GM12878 (cell line): ENCODE measurements around the gene VSTM2B. TPM values are rescaled to one million over a fixed set of nuclear protein-coding genes. Genes with fewer than 3 reads are reported as not detected.

Experiments used
- ATAC-seq: fragments of 200-7000 bp; cut with Tn5 transposase; 3 replicates; pipeline ENCODE4 v1.9.1; 2020; ENCODE audit warnings: mild to moderate bottlenecking, moderate library complexity
- BruUV-seq: library from RNA; stranded (reverse); fragments of 400-500 nt; replicated peaks from 2 replicates; lab custom pipeline; 2021; lab: Mats Ljungman, UMichigan
- CTCF ChIA-PET: fragments of 300-600 bp; sonication (Branson Sonifier 250); formaldehyde crosslinking; extraction: SDS; loops from one replicate; lab custom pipeline; 2021; ENCODE audit warnings: inconsistent platforms; lab: Yijun Ruan, JAX
- POLR2A ChIA-PET: fragments of 350-600 bp; formaldehyde crosslinking; extraction: SDS; loops from one replicate; lab custom pipeline; 2021; ENCODE audit warnings: inconsistent platforms; lab: Charles Lee
- RAD21 ChIA-PET: fragments of 300-600 bp; sonication (Branson Sonifier 250); formaldehyde crosslinking; loops from one replicate; lab custom pipeline; 2023; ENCODE audit warnings: antibody characterized with exemption; ENCODE audit not compliant: unreplicated experiment; lab: Charles Lee
- SMC1A ChIA-PET: fragments of 300-600 bp; sonication (Branson Sonifier 250); formaldehyde crosslinking; loops from one replicate; lab custom pipeline; 2023; ENCODE audit not compliant: unreplicated experiment, uncharacterized antibody; lab: Charles Lee
- DNase-seq: peaks from one replicate; pipeline ENCODE4 v3.0.0-alpha.2; 2011; ENCODE audit warnings: low read depth, low spot score
- FAIRE-seq: peaks from 3 replicates; lab custom pipeline; 2011; peaks lifted over from hg19 to GRCh38; lab: Jason Lieb, UNC
- H2AFZ ChIP-seq: 2 replicates; pipeline ENCODE4 v1.6.0; 2011; ENCODE audit warnings: low read depth, low read length, control low read depth; ENCODE audit not compliant: control insufficient read depth
- H3K27ac ChIP-seq: 2 replicates; pipeline ENCODE4 v1.5.1; 2011; ENCODE audit warnings: control low read depth; ENCODE audit not compliant: control insufficient read depth, insufficient read depth
- H3K27me3 ChIP-seq, 2 experiments: replicated peaks in 1 of 2; 2 replicates each; pipeline versions ENCODE4 v1.6.0 to v1.6.1; 2011; ENCODE audit warnings: low read length in 1 of 2; ENCODE audit not compliant: control insufficient read depth in 2 of 2, insufficient read depth in 2 of 2
- H3K36me3 ChIP-seq, 2 experiments: 2 replicates each; pipeline ENCODE4 v1.5.1; 2011; ENCODE audit warnings: low read length in 1 of 2; ENCODE audit not compliant: control insufficient read depth in 2 of 2, insufficient read depth in 2 of 2
- H3K4me1 ChIP-seq: 2 replicates; pipeline ENCODE4 v1.6.1; 2011; ENCODE audit warnings: mild to moderate bottlenecking, low read length, moderate library complexity, mixed read lengths; ENCODE audit not compliant: control insufficient read depth, insufficient read depth
- H3K4me2 ChIP-seq: 2 replicates; pipeline ENCODE4 v1.6.0; 2011; ENCODE audit warnings: control low read depth; ENCODE audit not compliant: control insufficient read depth, insufficient read depth
- H3K4me3 ChIP-seq: fragments of 200-600 bp; sonication (generic); 2 replicates; pipeline ENCODE4 v1.5.1; 2016
- H3K79me2 ChIP-seq: 2 replicates; pipeline ENCODE4 v1.6.0; 2011; ENCODE audit warnings: low read length; ENCODE audit not compliant: control insufficient read depth, insufficient read depth
- H3K9ac ChIP-seq: 2 replicates; pipeline ENCODE4 v1.8.0; 2011; ENCODE audit warnings: low read length, control low read depth, mixed read lengths; ENCODE audit not compliant: control insufficient read depth, insufficient read depth
- H3K9me3 ChIP-seq: replicated peaks from 3 replicates; pipeline ENCODE4 v1.5.1; 2011; ENCODE audit warnings: mild to moderate bottlenecking, low read length; ENCODE audit not compliant: control insufficient read depth, insufficient read depth
- H4K20me1 ChIP-seq: 2 replicates; pipeline ENCODE4 v1.6.0; 2011; ENCODE audit not compliant: control insufficient read depth, insufficient read depth
- CHD2 ChIP-seq: IDR thresholded peaks from 2 replicates; pipeline ENCODE4 v1.6.1; 2011; ENCODE audit warnings: low read depth, low read length, improper control_type of control experiment, borderline replicate concordance
- DPF2 ChIP-seq: fragments of 450-650 bp; IDR thresholded peaks from 2 replicates; pipeline ENCODE4 v1.6.1; 2017; ENCODE audit warnings: mild to moderate bottlenecking
- MTA3 ChIP-seq: IDR thresholded peaks from 2 replicates; pipeline ENCODE4 v1.6.1; 2012; ENCODE audit warnings: low read length, inconsistent platforms, borderline replicate concordance
- MYC ChIP-seq: IDR thresholded peaks from 2 replicates; pipeline ENCODE4 v1.6.1; 2011; ENCODE audit warnings: mild to moderate bottlenecking, low read length, moderate library complexity, inconsistent platforms; ENCODE audit not compliant: insufficient read depth, insufficient replicate concordance, insufficient read length, severe bottlenecking
- NFYA ChIP-seq: IDR thresholded peaks from 2 replicates; pipeline ENCODE4 v1.6.1; 2011; ENCODE audit warnings: low read depth, mild to moderate bottlenecking, low read length, improper control_type of control experiment, borderline replicate concordance
- NFYB ChIP-seq: IDR thresholded peaks from 2 replicates; pipeline ENCODE4 v1.6.1; 2011; ENCODE audit warnings: low read depth, mild to moderate bottlenecking, low read length, improper control_type of control experiment, moderate library complexity; ENCODE audit not compliant: insufficient read depth
- SIN3A ChIP-seq: IDR thresholded peaks from 2 replicates; pipeline ENCODE4 v1.6.1; 2012; ENCODE audit warnings: low read depth, low read length, improper control_type of control experiment
- SMAD5 ChIP-seq: IDR thresholded peaks from 2 replicates; pipeline ENCODE4 v1.6.1; 2016; ENCODE audit warnings: antibody characterized with exemption, low read depth
- SMC3 ChIP-seq: IDR thresholded peaks from 2 replicates; pipeline ENCODE4 v1.6.1; 2011; ENCODE audit warnings: low read length, improper control_type of control experiment, borderline replicate concordance
- SPI1 ChIP-seq: IDR thresholded peaks from 2 replicates; pipeline ENCODE4 v1.6.1; 2011; ENCODE audit warnings: low read depth, mild to moderate bottlenecking, low read length, moderate library complexity, borderline replicate concordance; ENCODE audit not compliant: insufficient read depth
- SUZ12 ChIP-seq: fragments of 200-600 bp; sonication (generic); IDR thresholded peaks from one replicate; pipeline ENCODE4 v1.6.1; 2018; ENCODE audit warnings: antibody characterized with exemption, mild to moderate bottlenecking; ENCODE audit not compliant: unreplicated experiment
- TAF1 ChIP-seq: IDR thresholded peaks from 2 replicates; pipeline ENCODE4 v1.6.1; 2011; ENCODE audit warnings: mild to moderate bottlenecking, low read depth, low read length, borderline replicate concordance
- TBL1XR1 ChIP-seq: IDR thresholded peaks from 2 replicates; pipeline ENCODE4 v1.6.1; 2012; ENCODE audit warnings: low read depth, low read length, improper control_type of control experiment
- USF2 ChIP-seq: IDR thresholded peaks from 2 replicates; pipeline ENCODE4 v1.6.1; 2011; ENCODE audit warnings: low read depth, low read length, improper control_type of control experiment, borderline replicate concordance
- WRNIP1 ChIP-seq: IDR thresholded peaks from 2 replicates; pipeline ENCODE4 v1.6.1; 2011; ENCODE audit warnings: low read depth, low read length, improper control_type of control experiment, borderline replicate concordance
- WGBS: methylation state at CpG from one replicate; pipeline ENCODE4 v1.1.6; 2016; ENCODE audit warnings: low lambda C conversion rate; ENCODE audit not compliant: insufficient replicate concordance, insufficient coverage; ENCODE audit errors: missing lambda C conversion rate; 5-methylcytosine and 5-hydroxymethylcytosine counted together
- in situ Hi-C: fragments of 300-500 bp; cut with MboI; formaldehyde crosslinking; loops from 9 replicates; pipeline ENCODE4 v1.14.3; 2018; ENCODE audit warnings: mixed read lengths
- intact Hi-C: fragments of 100-400 bp; cut with micrococcal nuclease; formaldehyde crosslinking; loops from one replicate; pipeline ENCODE4 v1.14.2; 2022; ENCODE audit not compliant: unreplicated experiment
- polyA plus RNA-seq, 11 experiments: library from polyadenylated mRNA; depleted of rRNA in 4 of 11; unstranded in 6 of 11; stranded (reverse) in 5 of 11; fragments of >200 nt; fragmentation: Nextera tagmentation in 4 of 11; fragmentation: Illumina TruSeq in 1 of 11; extraction: Ambion mirVana in 4 of 11; extraction: Trizol in 1 of 11; gene quantifications; 1 replicate in 1 of 11; 2 replicates in 10 of 11; pipeline versions ENCODE4 v1.2.1 to v1.2.3, GENCODE V29; 2011 to 2016; ENCODE audit warnings: inconsistent platforms in 2 of 11, missing spikeins in 2 of 11, low read depth in 1 of 11
- total RNA-seq, 4 experiments: library from RNA; depleted of rRNA in 3 of 4; stranded (reverse); fragments of >200 nt in 3 of 4; fragmentation: Illumina TruSeq in 1 of 4; extraction: Trizol in 1 of 4; gene quantifications; 2 replicates each; pipeline versions ENCODE4 v1.2.1 to v1.2.3, GENCODE V29; 2013 to 2021
- TF ChIP-seq, protein P1 (sequence below): fragments of 450-650 bp; IDR thresholded peaks from 2 replicates; pipeline ENCODE4 v1.6.1; 2017; ENCODE audit warnings: mild to moderate bottlenecking
- TF ChIP-seq, protein P2 (sequence below): fragments of 450-650 bp; formaldehyde crosslinking; IDR thresholded peaks from 2 replicates; pipeline ENCODE4 v1.4.0; 2022; ENCODE audit warnings: mild to moderate bottlenecking, moderate library complexity
- TF ChIP-seq, protein P3 (sequence below): fragments of 450-650 bp; IDR thresholded peaks from 2 replicates; pipeline ENCODE4 v1.6.1; 2016; ENCODE audit warnings: mild to moderate bottlenecking

VSTM2B gene
- total and polyA plus RNA-seq, 10 of the 15 experiments (the other 5 are each of a cell fraction or from before 2014, with no cell fraction given): not detected

DNA sequence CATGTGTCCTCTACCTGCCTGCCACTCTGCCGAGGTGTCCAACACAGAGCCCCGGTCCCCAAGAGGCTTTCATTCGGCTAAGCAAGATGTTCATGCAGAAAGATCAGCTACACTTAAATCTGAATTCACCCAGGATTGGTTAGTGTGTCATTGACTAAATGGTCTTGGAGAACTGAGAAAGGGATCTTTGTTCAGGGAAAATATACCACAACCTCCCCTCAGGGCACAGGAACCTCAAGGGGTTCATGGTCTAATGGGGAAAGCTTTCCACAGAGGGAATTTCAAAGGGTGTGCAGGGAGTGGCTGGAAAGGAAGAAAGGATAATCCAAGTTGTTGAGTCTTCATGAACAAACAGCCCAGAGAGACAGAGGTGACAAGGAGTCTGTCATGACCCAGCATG is 65.9 kb downstream of the VSTM2B start:
- BruUV-seq: no TSS peak
- FAIRE-seq (no peak), DNase-seq (no peak), ATAC-seq (no peak)
- intact Hi-C loops: loop anchor here (10.0 kb wide), 1 partner anchor 117 kb away; no protein-coding TSS in a partner anchor
- CTCF ChIA-PET: interaction anchor here (0.8 kb wide), 1 partner anchor 10 kb away, joined by 4 read pairs; no protein-coding TSS in a partner anchor
- in situ Hi-C loops: no loop called here
- Histone ChIP-seq H3K79me2 (no peaks in the 10 kb centered on the region), H3K9ac (no peak overlapping the region), H3K36me3 (no peaks in the 10 kb centered on the region), H2AFZ (no peak overlapping the region), H4K20me1 (no peaks in the 10 kb centered on the region), H3K27me3 (no peaks in the 10 kb centered on the region; a peak in 3 of 4 replicates), H3K4me3 (no peak overlapping the region), H3K27ac (no peak overlapping the region), H3K9me3 (peaks cover 2% of the 10 kb centered on the region; the same call in 1 of the 3 replicates), H3K4me2 (no peak overlapping the region), H3K4me1 (peaks cover 6% of the 10 kb centered on the region)
- POLR2A ChIA-PET: no interaction called here
- SMC1A ChIA-PET: no interaction called here
- 55% methylated on average over 3 of the region's 3 CpGs for WGBS
- RAD21 ChIA-PET: no interaction called here
- TF ChIP-seq SPI1: no peak
- no peak for TF ChIP-seq SMAD5
- no peak for TF ChIP-seq USF2
- no peak for TF ChIP-seq SIN3A
- no peak for TF ChIP-seq NFYA
- TF ChIP-seq MYC: no peak
- no peak for TF ChIP-seq NFYB
- no peak for TF ChIP-seq CHD2
- no peak for TF ChIP-seq SMC3
- TF ChIP-seq WRNIP1: no peak
- no peak for TF ChIP-seq TBL1XR1
- TF ChIP-seq SUZ12: no peak
- TF ChIP-seq, protein P1, sequence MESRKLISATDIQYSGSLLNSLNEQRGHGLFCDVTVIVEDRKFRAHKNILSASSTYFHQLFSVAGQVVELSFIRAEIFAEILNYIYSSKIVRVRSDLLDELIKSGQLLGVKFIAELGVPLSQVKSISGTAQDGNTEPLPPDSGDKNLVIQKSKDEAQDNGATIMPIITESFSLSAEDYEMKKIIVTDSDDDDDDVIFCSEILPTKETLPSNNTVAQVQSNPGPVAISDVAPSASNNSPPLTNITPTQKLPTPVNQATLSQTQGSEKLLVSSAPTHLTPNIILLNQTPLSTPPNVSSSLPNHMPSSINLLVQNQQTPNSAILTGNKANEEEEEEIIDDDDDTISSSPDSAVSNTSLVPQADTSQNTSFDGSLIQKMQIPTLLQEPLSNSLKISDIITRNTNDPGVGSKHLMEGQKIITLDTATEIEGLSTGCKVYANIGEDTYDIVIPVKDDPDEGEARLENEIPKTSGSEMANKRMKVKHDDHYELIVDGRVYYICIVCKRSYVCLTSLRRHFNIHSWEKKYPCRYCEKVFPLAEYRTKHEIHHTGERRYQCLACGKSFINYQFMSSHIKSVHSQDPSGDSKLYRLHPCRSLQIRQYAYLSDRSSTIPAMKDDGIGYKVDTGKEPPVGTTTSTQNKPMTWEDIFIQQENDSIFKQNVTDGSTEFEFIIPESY: no peak
- TF ChIP-seq TAF1: no peak
- TF ChIP-seq, protein P2, sequence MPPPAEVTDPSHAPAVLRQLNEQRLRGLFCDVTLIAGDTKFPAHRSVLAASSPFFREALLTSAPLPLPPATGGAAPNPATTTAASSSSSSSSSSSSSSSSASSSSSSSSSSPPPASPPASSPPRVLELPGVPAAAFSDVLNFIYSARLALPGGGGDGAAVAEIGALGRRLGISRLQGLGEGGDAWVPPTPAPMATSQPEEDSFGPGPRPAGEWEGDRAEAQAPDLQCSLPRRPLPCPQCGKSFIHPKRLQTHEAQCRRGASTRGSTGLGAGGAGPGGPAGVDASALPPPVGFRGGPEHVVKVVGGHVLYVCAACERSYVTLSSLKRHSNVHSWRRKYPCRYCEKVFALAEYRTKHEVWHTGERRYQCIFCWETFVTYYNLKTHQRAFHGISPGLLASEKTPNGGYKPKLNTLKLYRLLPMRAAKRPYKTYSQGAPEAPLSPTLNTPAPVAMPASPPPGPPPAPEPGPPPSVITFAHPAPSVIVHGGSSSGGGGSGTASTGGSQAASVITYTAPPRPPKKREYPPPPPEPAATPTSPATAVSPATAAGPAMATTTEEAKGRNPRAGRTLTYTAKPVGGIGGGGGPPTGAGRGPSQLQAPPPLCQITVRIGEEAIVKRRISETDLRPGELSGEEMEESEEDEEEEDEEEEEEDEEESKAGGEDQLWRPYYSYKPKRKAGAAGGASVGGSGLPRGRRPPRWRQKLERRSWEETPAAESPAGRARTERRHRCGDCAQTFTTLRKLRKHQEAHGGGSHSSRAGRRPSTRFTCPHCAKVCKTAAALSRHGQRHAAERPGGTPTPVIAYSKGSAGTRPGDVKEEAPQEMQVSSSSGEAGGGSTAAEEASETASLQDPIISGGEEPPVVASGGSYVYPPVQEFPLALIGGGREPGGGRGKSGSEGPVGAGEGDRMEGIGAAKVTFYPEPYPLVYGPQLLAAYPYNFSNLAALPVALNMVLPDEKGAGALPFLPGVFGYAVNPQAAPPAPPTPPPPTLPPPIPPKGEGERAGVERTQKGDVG: no peak
- TF ChIP-seq MTA3: no peak
- TF ChIP-seq, protein P3, sequence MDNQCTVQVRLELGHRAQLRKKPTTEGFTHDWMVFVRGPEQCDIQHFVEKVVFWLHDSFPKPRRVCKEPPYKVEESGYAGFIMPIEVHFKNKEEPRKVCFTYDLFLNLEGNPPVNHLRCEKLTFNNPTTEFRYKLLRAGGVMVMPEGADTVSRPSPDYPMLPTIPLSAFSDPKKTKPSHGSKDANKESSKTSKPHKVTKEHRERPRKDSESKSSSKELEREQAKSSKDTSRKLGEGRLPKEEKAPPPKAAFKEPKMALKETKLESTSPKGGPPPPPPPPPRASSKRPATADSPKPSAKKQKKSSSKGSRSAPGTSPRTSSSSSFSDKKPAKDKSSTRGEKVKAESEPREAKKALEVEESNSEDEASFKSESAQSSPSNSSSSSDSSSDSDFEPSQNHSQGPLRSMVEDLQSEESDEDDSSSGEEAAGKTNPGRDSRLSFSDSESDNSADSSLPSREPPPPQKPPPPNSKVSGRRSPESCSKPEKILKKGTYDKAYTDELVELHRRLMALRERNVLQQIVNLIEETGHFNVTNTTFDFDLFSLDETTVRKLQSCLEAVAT: no peak
- no peak for TF ChIP-seq DPF2
